Prostate gland (tissue), 2 donors: ENCODE results near the gene ATP6V1G2.

Experiments used
- POLR2A ChIP-seq: fragments of 450-650 bp; IDR thresholded peaks from one replicate; pipeline ENCODE4 v1.6.1; 2016; ENCODE audit warnings: antibody characterized with exemption, mild to moderate bottlenecking
- POLR2AphosphoS5 ChIP-seq: sonication (generic); formaldehyde crosslinking; IDR thresholded peaks from one replicate; pipeline ENCODE4 v1.6.1; 2017; ENCODE audit warnings: antibody characterized with exemption
- TF ChIP-seq, protein P1 (sequence below), 4 experiments: fragments of 200-600 bp in 2 of 4; fragments of 450-650 bp in 2 of 4; sonication (generic) in 2 of 4; IDR thresholded peaks; 1 replicate in 3 of 4; 2 replicates in 1 of 4; pipeline ENCODE4 v1.5.1; 2016 to 2019; ENCODE audit warnings: antibody characterized with exemption in 4 of 4, mild to moderate bottlenecking in 2 of 4, moderate library complexity in 2 of 4

DNA sequence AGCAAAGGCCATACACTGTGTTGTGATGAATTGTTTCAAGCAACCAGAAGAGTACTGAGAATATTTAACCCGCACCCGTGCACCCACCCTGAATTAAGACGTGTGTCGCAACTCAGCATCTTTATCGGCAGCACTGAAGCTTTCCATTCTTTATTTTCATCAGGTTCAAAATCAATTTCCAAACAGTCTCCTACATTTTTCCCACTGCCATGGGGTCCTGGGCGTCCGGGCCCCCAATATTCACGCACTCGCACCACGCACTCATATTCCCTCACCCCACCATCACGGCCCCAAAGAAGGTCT, 34.0 kb upstream of the ATP6V1G2 start:
- TF ChIP-seq, protein P1, sequence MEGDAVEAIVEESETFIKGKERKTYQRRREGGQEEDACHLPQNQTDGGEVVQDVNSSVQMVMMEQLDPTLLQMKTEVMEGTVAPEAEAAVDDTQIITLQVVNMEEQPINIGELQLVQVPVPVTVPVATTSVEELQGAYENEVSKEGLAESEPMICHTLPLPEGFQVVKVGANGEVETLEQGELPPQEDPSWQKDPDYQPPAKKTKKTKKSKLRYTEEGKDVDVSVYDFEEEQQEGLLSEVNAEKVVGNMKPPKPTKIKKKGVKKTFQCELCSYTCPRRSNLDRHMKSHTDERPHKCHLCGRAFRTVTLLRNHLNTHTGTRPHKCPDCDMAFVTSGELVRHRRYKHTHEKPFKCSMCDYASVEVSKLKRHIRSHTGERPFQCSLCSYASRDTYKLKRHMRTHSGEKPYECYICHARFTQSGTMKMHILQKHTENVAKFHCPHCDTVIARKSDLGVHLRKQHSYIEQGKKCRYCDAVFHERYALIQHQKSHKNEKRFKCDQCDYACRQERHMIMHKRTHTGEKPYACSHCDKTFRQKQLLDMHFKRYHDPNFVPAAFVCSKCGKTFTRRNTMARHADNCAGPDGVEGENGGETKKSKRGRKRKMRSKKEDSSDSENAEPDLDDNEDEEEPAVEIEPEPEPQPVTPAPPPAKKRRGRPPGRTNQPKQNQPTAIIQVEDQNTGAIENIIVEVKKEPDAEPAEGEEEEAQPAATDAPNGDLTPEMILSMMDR (IDR thresholded peaks at IDR 0.05): no peak
- TF ChIP-seq POLR2A: no peak
- TF ChIP-seq POLR2AphosphoS5: no peak
